Measurements from ENCODE around the gene KCNIP4. TPM values are rescaled to one million over a fixed set of nuclear protein-coding genes. Genes with fewer than 3 reads are reported as not detected.

KCNIP4 gene
- total RNA-seq, 1 donor from 2014 or later: not detected

DNA sequence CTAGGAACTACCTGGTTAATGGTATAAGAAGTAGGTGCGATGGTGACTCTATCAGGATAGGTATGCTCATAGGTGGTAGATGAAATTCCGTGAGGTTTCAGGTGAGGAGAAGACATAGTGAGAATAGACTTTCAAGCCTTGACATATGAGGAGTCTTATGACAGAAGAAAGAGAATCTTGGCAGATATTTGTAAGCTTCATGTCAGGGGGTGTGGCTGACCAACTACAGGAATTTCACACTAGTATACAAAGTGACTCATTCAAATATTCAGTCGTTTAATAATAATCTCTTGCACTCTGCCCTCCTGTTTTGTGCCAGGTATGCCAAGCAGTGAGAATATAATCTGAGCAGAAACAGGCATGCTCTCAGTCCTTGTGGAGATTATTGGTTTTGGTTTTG, 1225.6 kb downstream of the KCNIP4 start:
- Histone ChIP-seq H3K36me3 (peaks cover 83% of the 10 kb centered on the region), H3K4me3 (no peak overlapping the region), H3K4me1 (no peaks in the 10 kb centered on the region), H3K27me3 (ENCODE audit: low read depth) (no peaks in the 10 kb centered on the region), H3K27ac (replicated peaks) (no peak overlapping the region), H3K9me3 (replicated peaks) (peaks cover 32% of the 10 kb centered on the region)
- DNase-seq: no peak
- TF ChIP-seq, protein P1, sequence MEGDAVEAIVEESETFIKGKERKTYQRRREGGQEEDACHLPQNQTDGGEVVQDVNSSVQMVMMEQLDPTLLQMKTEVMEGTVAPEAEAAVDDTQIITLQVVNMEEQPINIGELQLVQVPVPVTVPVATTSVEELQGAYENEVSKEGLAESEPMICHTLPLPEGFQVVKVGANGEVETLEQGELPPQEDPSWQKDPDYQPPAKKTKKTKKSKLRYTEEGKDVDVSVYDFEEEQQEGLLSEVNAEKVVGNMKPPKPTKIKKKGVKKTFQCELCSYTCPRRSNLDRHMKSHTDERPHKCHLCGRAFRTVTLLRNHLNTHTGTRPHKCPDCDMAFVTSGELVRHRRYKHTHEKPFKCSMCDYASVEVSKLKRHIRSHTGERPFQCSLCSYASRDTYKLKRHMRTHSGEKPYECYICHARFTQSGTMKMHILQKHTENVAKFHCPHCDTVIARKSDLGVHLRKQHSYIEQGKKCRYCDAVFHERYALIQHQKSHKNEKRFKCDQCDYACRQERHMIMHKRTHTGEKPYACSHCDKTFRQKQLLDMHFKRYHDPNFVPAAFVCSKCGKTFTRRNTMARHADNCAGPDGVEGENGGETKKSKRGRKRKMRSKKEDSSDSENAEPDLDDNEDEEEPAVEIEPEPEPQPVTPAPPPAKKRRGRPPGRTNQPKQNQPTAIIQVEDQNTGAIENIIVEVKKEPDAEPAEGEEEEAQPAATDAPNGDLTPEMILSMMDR (IDR thresholded peaks at IDR 0.05; ENCODE audit: borderline replicate concordance): no peak
- intact Hi-C loops (cut with micrococcal nuclease): no loop called here

DNA sequence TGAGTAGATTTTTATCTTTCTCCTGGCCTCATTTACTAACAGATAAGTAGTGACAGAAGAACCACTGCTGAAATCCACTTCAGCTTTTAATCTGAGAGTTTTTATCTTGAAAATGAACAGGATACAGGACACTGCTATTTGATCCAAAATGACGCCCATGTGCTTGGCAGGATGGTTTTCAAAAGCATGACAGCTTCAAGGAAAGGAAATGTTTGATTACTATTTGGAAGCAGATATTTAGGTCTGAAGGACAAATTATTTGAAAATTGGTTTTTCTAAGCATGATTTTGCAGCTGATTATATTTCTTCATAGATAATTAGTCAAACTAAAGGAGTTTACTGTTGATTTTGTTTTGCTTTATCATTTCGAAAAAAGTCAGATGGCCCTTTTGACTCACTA, 1237.2 kb downstream of the KCNIP4 start:
- TF ChIP-seq, protein P1 (IDR thresholded peaks at IDR 0.05; ENCODE audit: borderline replicate concordance): no peak
- Histone ChIP-seq H3K4me3 (no peak overlapping the region), H3K27me3 (ENCODE audit: low read depth) (no peaks in the 10 kb centered on the region), H3K27ac (replicated peaks) (no peak overlapping the region), H3K4me1 (no peaks in the 10 kb centered on the region), H3K36me3 (peaks cover 73% of the 10 kb centered on the region), H3K9me3 (replicated peaks) (peaks cover 15% of the 10 kb centered on the region)
- DNase-seq: no peak
- intact Hi-C loops (cut with micrococcal nuclease): no loop called here

DNA sequence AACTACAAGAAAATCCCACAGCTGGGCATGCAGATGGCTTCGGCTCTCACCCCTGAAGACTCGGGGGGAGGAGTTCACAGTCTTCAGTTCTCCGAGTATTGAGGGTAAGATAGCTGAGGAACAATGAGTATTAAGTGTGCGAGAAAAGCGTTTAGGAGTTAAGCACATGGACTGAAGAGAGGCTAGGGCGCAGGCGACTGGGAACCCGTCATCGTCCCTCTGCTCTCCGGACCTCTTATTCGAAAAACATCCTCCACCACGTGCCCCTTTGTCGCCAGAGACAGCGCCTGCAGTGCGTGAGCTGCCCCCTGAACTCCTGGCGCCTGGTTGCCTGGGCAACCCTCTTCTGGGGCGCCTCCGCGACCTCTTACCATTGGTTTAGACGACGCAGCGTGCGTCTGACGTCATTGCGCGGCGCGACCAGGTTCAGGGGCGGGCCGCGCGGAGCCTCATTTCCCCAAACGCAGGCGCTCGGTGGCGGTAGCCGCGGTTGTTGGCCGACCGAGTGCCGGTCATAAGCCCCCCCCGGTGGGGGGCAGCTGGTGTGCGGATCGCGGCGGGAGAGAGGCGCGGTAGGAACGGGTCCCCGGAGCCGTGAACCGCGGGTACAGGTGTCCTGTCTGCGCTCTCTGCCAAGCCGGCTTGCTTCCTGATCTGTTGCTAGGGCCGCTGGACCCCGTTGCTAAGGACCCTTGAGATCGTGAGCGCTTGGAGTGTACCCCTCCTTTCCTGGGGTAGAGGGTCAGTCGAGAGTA, 1248.4 kb downstream of the KCNIP4 start, which contains the start of gene PACRGL:
TSS of gene PACRGL (plus strand) at position 452 of the 755 bp plus-strand sequence. CDS start 4,024 bp downstream, outside the sequence.
- TF ChIP-seq, protein P1 (IDR thresholded peaks at IDR 0.05; ENCODE audit: borderline replicate concordance): no peak
- Histone ChIP-seq H3K4me1 (peaks cover 32% of the 10 kb centered on the region), H3K4me3 (peak within 1 kb of the TSS; percentile 90), H3K36me3 (peaks cover 11% of the 10 kb centered on the region), H3K27ac (replicated peaks) (peak within 1 kb of the TSS; percentile 79), H3K27me3 (ENCODE audit: low read depth) (no peaks in the 10 kb centered on the region), H3K9me3 (replicated peaks) (no peaks in the 10 kb centered on the region)
- intact Hi-C loops (cut with micrococcal nuclease): no loop called here
- peak; percentile 93 for DNase-seq

DNA sequence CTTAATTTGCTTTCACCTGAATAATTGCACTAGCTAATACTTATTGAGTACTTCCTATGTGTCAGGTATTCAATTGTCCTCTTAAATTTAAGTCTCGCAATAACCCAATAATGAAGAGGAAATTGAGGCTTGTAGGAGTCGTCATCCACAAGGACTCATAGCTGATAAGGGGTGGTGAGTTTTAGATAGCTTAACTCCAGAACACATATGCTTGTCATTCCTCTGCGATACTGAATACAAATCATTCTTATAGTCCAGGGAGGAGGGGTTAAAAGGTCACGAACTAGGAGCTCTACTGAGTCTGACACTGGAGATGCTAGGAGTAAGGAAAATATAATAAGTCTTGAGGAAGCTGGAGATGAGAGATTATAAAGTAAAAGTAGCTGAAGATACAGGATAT, 1249.8 kb downstream of the KCNIP4 start:
- TF ChIP-seq, protein P1 (IDR thresholded peaks at IDR 0.05; ENCODE audit: borderline replicate concordance): no peak
- Histone ChIP-seq H3K9me3 (replicated peaks) (no peaks in the 10 kb centered on the region), H3K27me3 (ENCODE audit: low read depth) (no peaks in the 10 kb centered on the region), H3K4me3 (no peak overlapping the region), H3K4me1 (peaks cover 32% of the 10 kb centered on the region), H3K27ac (replicated peaks) (no peak overlapping the region), H3K36me3 (no peaks in the 10 kb centered on the region)
- DNase-seq: no peak
- intact Hi-C loops (cut with micrococcal nuclease): no loop called here

DNA sequence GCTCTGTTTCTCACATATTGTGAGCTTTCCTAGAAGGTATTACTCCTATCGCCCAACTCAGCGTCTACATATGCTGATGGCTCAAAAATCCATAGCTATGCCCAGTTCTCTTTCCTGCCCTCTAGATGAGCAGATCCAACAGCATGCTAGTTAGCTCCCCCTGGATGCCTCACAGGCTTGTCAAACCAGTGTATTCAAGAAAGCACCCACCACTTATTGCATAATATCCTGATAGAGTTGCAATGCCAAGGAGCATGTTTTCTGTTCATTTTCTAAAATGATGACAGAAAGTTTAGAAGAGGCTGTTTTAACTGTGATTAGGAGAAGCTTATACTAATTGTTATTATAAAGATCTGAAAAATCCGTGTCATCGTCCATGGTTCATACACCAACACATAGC, 1250.2 kb downstream of the KCNIP4 start:
- H3K36me3 ChIP-seq: no peaks in the 10 kb centered on the region
- no peak overlapping the region for H3K27ac ChIP-seq (replicated peaks)
- H3K4me3 ChIP-seq: no peak overlapping the region
- TF ChIP-seq, protein P1 (IDR thresholded peaks at IDR 0.05; ENCODE audit: borderline replicate concordance): no peak
- DNase-seq: no peak
- H3K9me3 ChIP-seq (replicated peaks): no peaks in the 10 kb centered on the region
- no peaks in the 10 kb centered on the region for H3K27me3 ChIP-seq (ENCODE audit: low read depth)
- H3K4me1 ChIP-seq: peaks cover 32% of the 10 kb centered on the region
- intact Hi-C loops (cut with micrococcal nuclease): no loop called here

Data from left ventricle myocardium inferior (tissue), 1 donor.